ENCODE data around the gene SPDYE16.
"Not testable (repeated sequence)": the region's sequence is repeated elsewhere in the genome, so short reads cannot be mapped to it uniquely, and the experiment has no call there.

The SPDYE16 gene

DNA sequence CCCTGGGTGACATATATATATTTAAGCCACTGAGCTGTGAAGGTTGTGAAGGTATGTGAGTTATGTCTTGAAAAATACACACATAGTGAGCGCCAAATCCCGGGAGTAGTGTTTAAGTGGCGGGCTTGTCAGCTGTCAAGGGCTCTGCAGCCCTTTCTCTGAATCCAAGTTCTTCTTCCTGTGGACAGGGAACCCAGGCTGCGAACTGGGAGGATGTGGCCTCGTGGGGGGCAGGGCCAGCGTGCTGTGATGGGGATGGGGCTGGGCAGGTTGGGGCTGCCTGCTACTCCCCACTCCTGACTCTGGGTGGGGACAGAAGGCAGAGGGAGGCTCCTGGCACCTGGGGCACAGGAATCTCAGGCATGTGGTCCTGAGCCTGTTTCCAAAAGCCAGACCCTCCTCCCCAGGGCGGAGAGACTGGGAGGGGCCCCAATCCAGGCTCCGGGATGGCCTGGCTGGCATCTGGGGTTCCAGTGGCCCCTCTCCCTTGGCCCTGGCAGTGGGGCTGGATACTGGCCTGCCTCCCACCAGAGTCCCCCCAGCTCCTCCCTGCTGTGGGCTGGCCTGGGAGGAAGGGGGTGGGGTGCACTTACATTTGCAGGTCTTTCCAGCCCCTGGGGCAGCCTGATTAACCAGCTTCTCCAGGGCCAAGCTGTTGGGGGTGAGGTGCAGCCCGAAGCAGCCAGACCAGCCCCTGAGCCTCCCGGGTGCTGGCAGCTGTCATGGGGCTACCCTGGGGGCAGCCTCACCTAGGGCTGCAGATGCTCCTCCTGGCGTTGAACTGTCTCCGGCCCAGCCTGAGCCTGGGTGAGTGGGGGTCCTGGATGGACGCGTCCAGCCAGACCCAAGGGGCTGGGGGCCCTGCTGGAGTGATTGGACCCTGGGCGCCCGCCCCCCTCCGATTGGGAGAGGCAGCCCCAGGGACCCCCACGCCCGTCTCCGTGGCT lies 32.9 kb downstream of the SPDYE16 start, which contains the start of gene UPK3B:
Gene UPK3B (plus strand): TSS at position 622 of the 947 bp plus-strand sequence. CDS start 101 bp downstream, at position 723.
- no peak for DNase-seq (ENCODE audit: extremely low read depth, low read depth)
- TF ChIP-seq, protein P1, sequence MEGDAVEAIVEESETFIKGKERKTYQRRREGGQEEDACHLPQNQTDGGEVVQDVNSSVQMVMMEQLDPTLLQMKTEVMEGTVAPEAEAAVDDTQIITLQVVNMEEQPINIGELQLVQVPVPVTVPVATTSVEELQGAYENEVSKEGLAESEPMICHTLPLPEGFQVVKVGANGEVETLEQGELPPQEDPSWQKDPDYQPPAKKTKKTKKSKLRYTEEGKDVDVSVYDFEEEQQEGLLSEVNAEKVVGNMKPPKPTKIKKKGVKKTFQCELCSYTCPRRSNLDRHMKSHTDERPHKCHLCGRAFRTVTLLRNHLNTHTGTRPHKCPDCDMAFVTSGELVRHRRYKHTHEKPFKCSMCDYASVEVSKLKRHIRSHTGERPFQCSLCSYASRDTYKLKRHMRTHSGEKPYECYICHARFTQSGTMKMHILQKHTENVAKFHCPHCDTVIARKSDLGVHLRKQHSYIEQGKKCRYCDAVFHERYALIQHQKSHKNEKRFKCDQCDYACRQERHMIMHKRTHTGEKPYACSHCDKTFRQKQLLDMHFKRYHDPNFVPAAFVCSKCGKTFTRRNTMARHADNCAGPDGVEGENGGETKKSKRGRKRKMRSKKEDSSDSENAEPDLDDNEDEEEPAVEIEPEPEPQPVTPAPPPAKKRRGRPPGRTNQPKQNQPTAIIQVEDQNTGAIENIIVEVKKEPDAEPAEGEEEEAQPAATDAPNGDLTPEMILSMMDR (IDR thresholded peaks at IDR 0.05; ENCODE audit: low read depth, low read length), result no peak

DNA sequence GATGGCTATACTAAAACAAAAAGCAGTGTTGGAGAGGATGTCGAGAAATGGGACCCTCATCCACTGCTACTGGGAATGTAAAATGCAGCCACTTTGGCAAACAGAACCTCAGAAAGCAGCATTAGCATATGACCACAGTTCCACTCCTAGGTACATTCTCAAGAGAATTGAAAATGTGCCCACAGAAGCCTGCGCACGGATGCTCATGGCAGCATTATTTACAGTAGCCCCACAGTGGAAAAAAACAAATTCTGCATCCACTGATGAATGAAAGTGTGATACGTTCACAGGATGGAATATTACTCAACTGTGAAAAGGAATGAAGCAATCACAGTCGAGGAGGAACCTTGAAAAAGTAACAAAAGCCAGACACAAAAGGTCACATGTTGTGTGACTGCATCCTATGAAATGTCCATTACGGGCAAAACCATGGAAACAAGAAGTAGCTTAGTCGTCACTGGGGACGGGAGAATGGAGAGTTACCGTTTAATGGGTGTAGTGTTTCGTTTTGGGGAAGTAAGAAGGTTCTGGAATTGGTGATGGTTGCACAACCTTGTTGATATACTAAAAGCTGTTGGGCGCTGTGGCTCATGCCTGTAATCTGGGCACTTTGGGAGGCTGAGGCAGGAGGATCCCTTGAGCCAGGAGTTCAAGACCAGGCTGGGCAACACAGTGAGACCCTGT lies 35.2 kb downstream of the SPDYE16 start:
- no peak for DNase-seq (ENCODE audit: extremely low read depth, low read depth)
- TF ChIP-seq, protein P1 (IDR thresholded peaks at IDR 0.05; ENCODE audit: low read depth, low read length), result no peak

DNA sequence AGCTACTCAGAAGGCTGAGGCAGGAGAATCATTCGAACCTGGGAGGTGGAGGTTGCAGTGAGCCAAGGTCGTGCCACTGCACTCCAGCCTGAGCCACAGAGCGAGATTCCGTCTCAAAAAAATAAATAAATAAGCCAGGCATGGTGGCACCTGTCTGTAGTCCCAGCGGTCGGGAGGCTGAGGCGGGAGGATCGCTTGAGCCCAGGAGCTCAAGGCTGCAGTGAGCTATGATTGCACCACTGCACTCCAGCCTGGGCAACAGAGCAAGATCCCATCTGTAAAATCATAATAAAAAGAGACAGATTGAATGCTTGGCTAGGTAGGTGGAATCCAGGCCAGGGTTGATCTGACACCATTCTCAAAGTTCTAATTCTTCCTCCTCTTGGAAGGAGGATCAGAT lies 36.5 kb downstream of the SPDYE16 start:
- not testable (repeated sequence) for DNase-seq (ENCODE audit: extremely low read depth, low read depth)

DNA sequence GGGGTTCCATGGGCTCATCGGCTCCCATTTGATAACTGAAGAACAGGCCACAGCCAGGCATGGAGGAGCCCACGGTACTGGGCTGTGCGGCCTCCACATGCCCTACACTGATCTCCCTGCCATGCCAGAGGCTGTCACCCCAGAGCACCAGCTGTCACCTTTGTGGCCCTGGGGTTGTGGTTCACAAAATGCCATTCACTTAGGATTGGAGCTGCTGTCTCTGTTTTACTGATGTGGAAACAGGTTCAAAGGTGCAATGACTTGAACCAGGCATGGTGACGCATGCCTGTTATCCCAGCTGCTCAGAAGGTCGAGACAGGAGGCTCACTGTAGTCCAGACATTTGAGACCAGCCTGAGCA lies 37.0 kb downstream of the SPDYE16 start:
- DNase-seq (ENCODE audit: extremely low read depth, low read depth), result no peak
- TF ChIP-seq, protein P1 (IDR thresholded peaks at IDR 0.05; ENCODE audit: low read depth, low read length), result no peak

DNA sequence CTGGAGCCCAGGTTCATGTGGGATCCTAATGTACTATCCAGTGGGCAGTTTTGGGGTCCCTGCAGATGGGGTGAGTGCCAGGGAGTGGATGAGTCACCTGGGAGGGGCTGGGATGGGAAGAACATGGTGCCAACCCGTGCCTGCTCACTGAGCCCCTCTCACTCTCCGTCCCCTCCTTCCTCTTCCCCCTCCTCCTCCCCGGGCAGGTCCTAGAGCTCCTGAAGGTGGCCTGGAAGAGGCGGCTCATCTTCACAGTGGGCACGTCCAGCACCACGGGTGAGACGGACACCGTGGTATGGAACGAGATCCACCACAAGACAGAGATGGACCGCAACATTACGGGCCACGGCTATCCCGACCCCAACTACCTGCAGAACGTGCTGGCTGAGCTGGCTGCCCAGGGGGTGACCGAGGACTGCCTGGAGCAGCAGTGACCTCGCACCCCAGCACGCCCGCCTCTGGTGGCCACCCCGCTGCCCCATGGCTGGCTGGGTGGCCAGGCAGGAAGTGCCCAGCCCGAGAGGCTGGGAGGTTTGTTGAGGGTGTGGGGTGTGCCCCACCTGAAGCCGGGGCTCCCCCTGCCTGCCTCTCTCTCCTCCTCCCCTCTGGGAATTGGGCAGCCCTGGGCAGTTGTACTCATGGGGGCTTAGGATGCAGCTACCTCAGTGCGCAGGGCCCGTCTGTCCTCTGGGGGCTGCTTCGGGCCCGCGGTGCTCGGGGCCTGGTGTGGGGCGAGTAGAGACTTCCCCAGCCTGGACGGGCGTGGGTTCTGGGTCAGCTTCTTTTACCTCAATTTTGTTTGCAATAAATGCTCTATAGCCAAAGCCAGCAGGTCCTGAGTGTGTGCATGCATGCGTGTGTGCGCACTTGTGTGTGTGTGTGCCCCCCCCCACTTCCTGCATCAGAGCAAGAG lies 37.7 kb downstream of the SPDYE16 start:
- no peak for DNase-seq (ENCODE audit: extremely low read depth, low read depth)
- TF ChIP-seq, protein P1 (IDR thresholded peaks at IDR 0.05; ENCODE audit: low read depth, low read length), result no peak

DNA sequence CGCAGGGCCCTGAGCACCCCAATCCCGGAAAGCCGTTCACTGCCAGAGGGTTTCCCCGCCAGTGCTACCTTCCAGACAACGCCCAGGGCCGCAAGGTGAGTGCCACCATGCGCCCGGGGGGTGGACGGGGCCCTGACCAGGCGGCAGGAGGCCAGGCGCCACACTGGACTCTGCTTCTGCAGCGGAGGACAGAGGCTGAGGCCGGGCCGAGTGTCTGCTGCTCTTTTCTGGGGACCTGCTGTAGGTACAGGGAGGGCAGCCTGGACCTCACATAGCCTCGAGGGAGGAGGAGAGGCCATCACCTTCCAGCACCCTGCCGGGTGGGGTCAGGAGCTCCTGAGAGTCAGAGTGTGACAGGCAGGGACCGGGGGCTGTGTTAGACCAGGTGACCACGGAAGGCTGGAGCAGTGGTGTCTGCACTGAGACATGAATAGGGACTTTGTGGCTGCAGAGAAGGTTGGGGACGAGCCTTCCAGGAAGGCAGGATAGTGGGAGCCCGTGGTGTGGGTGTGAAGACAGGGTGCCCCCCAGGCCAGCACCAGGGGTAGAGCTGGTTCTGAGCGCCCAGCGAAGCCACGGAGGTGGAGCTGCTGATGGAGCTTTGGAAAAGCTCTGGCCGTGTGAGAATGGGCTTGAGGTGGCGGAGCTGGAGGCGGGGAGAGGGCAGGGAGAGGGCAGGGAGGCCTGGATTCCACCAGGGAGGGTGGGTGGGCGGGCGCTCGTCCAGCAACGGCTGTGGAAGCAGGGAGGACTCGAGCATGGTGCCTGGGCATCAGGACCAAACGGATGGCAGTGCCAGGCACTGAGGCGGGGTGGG lies 38.5 kb downstream of the SPDYE16 start:
- not testable (repeated sequence) for DNase-seq (ENCODE audit: extremely low read depth, low read depth)

DNA sequence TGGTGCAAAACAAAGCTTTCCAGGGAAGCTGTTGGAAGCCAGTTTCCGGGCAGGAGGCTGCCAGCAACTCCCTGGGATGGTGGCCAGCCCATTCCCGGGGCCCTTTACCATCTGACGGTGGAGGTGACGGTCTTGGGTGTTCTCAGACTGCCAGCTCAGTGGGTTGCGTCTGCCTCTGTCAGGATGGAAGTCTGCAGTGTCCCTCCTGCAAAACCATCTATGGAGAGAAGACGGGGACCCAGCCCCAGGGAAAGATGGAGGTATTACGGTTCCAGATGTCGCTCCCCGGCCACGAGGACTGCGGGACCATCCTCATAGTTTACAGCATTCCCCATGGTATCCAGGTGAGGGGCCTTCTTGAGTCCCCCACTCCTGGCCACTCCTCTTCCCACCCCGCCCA lies 39.9 kb downstream of the SPDYE16 start:
- not testable (repeated sequence) for DNase-seq (ENCODE audit: extremely low read depth, low read depth)

DNA sequence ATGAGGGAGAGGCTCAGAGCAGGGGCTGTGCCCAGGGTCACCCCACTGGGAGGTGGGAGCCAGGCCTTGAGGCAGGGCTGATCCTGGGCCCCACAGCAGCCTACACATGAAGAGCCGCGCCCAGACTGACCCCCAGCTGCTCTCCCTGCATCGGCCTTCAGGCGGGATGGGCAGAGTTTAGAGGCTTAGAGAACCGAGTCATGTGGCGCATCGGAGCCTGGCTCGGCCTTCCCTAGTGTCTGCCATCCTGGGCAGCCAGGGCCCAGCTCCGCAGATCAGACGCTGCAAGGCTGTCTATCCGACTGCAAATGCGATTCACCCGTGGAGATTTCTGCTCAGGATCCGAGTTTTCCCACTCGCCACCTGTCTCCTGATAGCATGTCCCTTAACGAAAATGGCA lies 40.3 kb downstream of the SPDYE16 start:
- DNase-seq (ENCODE audit: extremely low read depth, low read depth), result not testable (repeated sequence)

DNA sequence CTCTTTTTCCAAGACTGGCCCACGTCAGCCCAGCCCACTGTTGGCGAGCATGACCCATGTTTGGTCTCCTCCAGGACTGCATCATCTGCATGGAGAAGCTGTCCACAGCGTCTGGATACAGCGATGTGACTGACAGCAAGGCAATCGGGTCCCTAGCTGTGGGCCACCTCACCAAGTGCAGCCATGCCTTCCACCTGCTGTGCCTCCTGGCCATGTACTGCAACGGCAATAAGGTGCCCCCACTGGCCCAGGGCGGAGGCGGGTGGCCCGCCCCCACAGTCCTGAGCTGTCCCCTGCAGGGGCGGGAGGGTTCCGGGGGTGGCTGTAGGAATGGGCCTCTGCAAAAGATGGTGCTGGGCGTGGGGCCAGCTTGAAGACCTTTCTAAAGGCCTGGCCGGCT lies 40.9 kb downstream of the SPDYE16 start:
- not testable (repeated sequence) for DNase-seq (ENCODE audit: extremely low read depth, low read depth)

DNA sequence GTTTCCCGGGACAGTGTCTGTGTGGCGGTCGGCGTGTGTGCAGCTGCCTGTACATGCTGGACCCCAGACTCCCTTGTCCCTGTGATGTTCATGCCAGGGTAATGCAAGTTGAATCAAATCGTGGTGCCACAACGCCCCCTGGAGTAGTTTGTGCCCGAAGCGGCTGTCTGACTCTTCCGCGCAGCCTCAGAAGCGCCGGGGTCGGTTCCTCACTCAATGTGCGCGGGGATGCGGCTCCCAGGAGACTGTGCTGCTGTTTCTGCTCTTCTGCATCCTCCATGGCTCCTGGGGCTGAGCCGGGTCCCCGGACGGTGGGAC lies 43.2 kb downstream of the SPDYE16 start:
- DNase-seq (ENCODE audit: extremely low read depth, low read depth), result not testable (repeated sequence)

DNA sequence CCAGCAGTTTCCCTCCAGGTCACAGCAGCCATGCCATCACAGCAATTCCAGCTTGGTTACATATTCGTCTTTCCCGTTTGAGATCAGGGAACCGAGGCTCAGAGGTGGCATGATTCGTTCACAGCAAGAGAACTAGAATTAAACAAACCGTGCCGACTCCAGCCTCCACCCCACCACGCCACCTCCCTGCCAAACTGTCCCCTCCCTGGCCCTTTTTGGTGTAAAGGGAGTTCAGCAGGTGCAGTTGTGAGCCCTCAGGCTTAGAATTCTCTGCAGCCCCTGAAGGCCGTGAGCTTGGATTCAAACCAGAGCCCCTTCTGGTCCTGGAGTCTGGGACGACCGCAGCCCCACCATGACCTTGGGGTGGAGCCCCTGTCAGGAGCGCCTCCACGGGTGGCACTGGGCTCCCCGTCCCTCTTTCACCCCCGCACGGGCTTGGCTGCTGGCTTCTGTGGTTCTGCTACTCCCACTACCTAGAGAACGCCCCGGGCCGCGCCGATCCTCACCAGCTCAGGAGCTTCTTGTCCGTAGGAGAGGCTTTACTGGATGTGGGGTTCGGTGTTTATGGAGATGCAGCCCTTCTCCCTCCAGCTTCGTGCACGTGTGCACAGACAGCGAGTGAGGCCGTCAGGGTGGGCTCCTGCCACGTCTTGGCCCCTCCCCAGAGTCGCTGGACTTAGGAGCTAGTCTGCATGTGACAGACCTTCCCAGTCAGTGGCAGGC lies 43.7 kb downstream of the SPDYE16 start:
- DNase-seq (ENCODE audit: extremely low read depth, low read depth), result not testable (repeated sequence)

DNA sequence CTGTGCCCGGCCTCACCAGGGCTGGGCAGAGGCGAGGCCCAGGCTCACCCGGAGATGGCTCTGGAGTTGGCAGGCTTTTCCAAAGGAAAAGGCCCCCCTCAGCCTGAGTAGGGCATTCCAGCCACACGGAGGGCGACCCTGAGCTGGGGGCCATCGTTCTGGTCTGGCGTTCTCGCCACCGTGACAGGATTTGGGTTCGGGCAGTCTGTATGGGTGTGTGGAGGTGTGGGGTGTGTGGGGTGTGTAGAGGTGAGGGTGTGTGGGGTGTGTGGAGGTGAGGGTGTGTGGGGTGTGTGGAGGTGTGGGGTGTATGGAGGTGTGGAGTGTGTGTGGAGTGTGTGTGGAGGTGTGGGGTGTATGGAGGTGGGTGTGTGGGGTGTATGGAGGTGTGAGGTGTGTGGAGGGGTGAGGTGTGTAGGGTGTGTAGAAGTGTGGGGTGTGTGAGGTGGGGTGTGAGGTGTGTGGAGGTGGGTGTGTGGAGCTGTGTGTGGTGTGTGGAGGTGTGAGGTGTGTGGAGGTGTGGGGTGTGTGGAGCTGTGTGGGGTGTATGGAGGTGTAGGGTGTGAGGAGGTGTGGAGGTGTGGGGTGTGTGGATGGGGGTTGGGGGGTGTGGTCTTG lies 44.4 kb downstream of the SPDYE16 start:
- DNase-seq (ENCODE audit: extremely low read depth, low read depth), result not testable (repeated sequence)

Data from AG09319 (cell line).